Activated CD8-positive, alpha-beta T cell treated with anti-CD3 and anti-CD28 coated beads for 36 hours (primary cell): Measurements from ENCODE around the gene CFAP54. TPM values are rescaled to one million over a fixed set of nuclear protein-coding genes. Genes with fewer than 3 reads are reported as not detected.

Experiments
- ATAC-seq: fragments of 200-7000 bp; cut with Tn5 transposase; one replicate; pipeline ENCODE4 v1.10.0; 2021; ENCODE audit warnings: mild to moderate bottlenecking, moderate library complexity
- CTCF ChIA-PET: fragments of 350-600 bp; sonication (Branson Sonifier 250); formaldehyde crosslinking; loops from one replicate; lab custom pipeline; 2021; ENCODE audit warnings: antibody characterized with exemption; lab: Charles Lee
- POLR2A ChIA-PET: fragments of 350-600 bp; sonication (Branson Sonifier 250); formaldehyde crosslinking; loops from one replicate; lab custom pipeline; 2021; ENCODE audit warnings: antibody characterized with exemption; lab: Charles Lee
- DNase-seq: peaks from one replicate; pipeline ENCODE4 v3.0.0-alpha.2; 2020
- H3K27ac Mint-ChIP-seq: one replicate; pipeline ENCODE4 v1.8.0; 2021; ENCODE audit warnings: mild to moderate bottlenecking, mixed read lengths
- H3K27me3 Mint-ChIP-seq: one replicate; pipeline ENCODE4 v1.8.0; 2021; ENCODE audit warnings: mixed read lengths
- H3K36me3 Mint-ChIP-seq: one replicate; pipeline ENCODE4 v1.8.0; 2021; ENCODE audit warnings: low read depth, mixed read lengths
- H3K4me1 Mint-ChIP-seq: one replicate; pipeline ENCODE4 v1.8.0; 2021; ENCODE audit warnings: low read depth, mixed read lengths
- H3K4me3 Mint-ChIP-seq: one replicate; pipeline ENCODE4 v1.8.0; 2021; ENCODE audit warnings: mild to moderate bottlenecking, moderate library complexity, mixed read lengths
- H3K9me3 Mint-ChIP-seq: one replicate; pipeline ENCODE4 v1.8.0; 2021; ENCODE audit warnings: mixed read lengths
- CTCF ChIP-seq: fragments of 200-600 bp; IDR thresholded peaks from one replicate; pipeline ENCODE4 v1.8.0; 2022; ENCODE audit warnings: antibody characterized with exemption, mild to moderate bottlenecking
- intact Hi-C: fragments of 100-400 bp; cut with micrococcal nuclease; formaldehyde crosslinking; loops from one replicate; pipeline ENCODE4 v1.10.0; 2022
- total RNA-seq, 2 experiments: library from RNA; stranded (reverse); gene quantifications; one replicate each; pipeline ENCODE4 v1.2.3, GENCODE V29; 2021

CFAP54 gene
- total RNA-seq, 2 experiments from 2014 or later, result 0.38 to 0.45 TPM

DNA sequence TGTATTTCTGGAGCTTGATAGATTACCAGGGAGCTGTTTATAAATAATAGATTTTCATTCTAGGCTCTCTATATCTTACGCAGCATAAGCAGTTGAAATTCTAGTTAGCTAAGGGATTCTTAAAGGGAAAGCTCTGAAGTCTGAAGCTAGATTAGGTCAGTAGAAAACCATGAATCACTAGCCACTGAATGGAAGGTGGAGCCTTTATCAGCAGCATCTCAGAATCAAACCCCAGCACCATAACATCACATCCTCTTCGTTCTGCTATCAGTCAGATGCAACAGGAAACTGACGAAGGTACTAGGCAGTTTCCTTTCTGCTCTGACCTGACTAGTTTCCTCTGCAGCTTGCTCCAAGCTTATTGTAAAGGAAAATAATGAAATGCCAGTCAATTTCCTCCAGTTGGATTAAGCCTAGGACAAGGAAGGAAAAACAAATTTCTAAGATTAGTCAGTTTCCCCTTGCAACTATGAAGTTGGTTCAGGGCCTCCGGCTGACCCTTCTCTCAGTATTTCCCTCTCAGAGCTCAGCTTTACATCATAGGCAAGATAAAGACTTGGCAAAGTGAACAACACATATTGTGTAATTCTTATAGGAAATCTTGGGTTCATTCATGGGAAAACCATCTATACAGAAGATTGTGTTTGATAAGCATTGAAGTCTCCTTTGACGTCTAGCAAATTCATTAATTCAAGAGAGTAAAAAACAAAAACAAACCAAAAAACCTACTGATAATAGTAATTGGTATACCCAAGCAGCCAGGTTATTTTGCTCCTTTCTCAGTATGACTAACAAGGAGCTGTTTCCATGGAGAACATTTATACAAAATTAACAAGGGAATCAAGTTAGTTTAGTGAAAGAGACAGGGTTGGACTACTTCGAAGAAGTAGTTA lies 43.4 kb upstream of the CFAP54 start:
- Mint-ChIP-seq H3K27ac (peak overlapping the region; percentile 97), H3K4me1 (peaks cover 41% of the 10 kb centered on the region), H3K4me3 (peak overlapping the region; percentile 61), H3K9me3 (peaks cover 2% of the 10 kb centered on the region), H3K36me3 (peaks cover 5% of the 10 kb centered on the region), H3K27me3 (no peaks in the 10 kb centered on the region)
- DNase-seq (peak; percentile 75), ATAC-seq (peak; percentile 97)
- TF ChIP-seq CTCF, result no peak
- intact Hi-C loops, result loop anchor here (5.0 kb wide), 1 partner anchor 44 kb away; the partner anchor contains the start of gene CDK17
- POLR2A ChIA-PET, result interaction anchor here (0.6 to 2.0 kb wide), 9 partner anchors 9 to 387 kb away, joined by 3 to 9 read pairs (median 5); partner anchors contain the start of gene CDK17
- CTCF ChIA-PET, result interaction anchor here (0.7 to 4.2 kb wide), 12 partner anchors 10 to 236 kb away, joined by 3 to 30 read pairs (median 6); partner anchors contain the start of genes CDK17 and CFAP54

- DNase-seq (no peak), ATAC-seq (no peak)
- CTCF ChIA-PET, result interaction anchor here (2.5 to 4.2 kb wide), 4 partner anchors 30 to 69 kb away, joined by 9 to 30 read pairs (median 14); partner anchors contain the start of genes CDK17 and CFAP54
- no peak for TF ChIP-seq CTCF
- Mint-ChIP-seq H3K4me1 (peaks cover 32% of the 10 kb centered on the region), H3K27me3 (no peaks in the 10 kb centered on the region), H3K36me3 (peaks cover 5% of the 10 kb centered on the region), H3K27ac (no peak overlapping the region), H3K4me3 (no peak overlapping the region), H3K9me3 (peaks cover 2% of the 10 kb centered on the region)
- POLR2A ChIA-PET, result interaction anchor here (1.5 kb wide), 1 partner anchor 48 kb away, joined by 5 read pairs; the partner anchor contains the start of gene CDK17
- intact Hi-C loops, result loop anchor here (5.0 kb wide), 1 partner anchor 45 kb away; the partner anchor contains the start of gene CDK17
Observed at GRCh38 chr12:96447256-96447655, 42.1 kb upstream of the CFAP54 start.

DNA sequence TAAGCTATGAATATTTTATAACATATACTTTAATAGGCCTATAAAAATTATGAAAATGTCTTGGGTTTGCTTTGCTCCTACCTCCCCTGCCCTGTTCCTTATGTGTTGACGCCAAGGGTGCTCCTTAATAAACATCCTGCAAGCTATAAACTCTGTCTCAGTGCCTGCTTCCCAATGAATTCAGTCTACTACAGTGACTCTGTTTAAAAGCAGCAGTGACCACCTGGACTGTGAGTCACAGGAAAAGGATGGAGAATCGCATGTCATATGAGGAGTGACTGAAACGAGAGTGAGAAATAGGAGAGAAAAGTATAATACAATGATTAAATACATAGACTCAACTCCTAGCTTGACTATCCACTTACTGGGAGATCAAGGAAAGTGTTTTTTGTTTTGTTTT lies 41.1 kb upstream of the CFAP54 start:
- ChIA-PET CTCF (interaction anchor here (1.3 to 4.2 kb wide), 2 partner anchors 10 to 48 kb away, joined by 4 to 30 read pairs; partner anchors contain the start of gene CDK17), POLR2A (interaction anchor here (1.5 kb wide), 1 partner anchor 49 kb away, joined by 5 read pairs; the partner anchor contains the start of gene CDK17)
- no peaks in the 10 kb centered on the region for H3K9me3 Mint-ChIP-seq
- H3K4me1 Mint-ChIP-seq, result peaks cover 26% of the 10 kb centered on the region
- no peaks in the 10 kb centered on the region for H3K36me3 Mint-ChIP-seq
- H3K27ac Mint-ChIP-seq, result no peak overlapping the region
- DNase-seq (no peak), ATAC-seq (no peak)
- H3K27me3 Mint-ChIP-seq, result no peaks in the 10 kb centered on the region
- no peak for TF ChIP-seq CTCF
- H3K4me3 Mint-ChIP-seq, result no peak overlapping the region
- intact Hi-C loops, result loop anchor here (5.0 kb wide), 1 partner anchor 46 kb away; the partner anchor contains the start of gene CDK17

DNA sequence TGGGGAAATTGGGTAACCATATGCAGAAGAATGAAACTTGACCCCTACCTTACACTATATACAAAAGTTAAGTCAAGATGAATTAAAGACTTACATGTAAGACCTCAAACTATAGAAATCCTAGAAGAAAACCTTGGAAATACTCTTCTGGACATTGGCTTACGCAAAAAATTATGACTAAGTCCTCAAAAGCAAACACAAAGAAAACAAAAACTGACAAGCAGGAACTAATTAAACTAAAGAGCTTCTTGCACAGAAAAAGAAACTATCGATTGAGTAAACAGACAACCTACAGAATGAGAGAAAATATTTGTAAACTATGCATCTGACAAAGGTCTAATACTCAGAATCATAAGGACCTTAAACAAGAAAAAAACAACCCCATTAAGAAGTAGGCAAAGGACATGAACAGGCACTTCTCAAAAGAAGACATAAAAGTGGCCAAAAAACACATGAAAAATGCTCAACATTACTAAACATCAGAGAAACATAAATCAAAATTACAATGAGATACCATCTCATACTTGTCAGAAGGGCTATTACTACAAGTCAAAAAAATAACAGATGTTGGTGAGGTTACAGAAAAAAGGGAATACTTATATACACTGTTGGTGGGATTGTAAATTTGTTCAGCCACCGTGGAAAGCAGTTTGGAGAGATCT lies 37.0 kb upstream of the CFAP54 start:
- intact Hi-C loops, result no loop called here
- no peak for ATAC-seq
- Mint-ChIP-seq H3K4me1 (peaks cover 9% of the 10 kb centered on the region), H3K36me3 (no peaks in the 10 kb centered on the region), H3K4me3 (no peak overlapping the region), H3K27me3 (no peaks in the 10 kb centered on the region), H3K27ac (no peak overlapping the region), H3K9me3 (no peaks in the 10 kb centered on the region)
- CTCF ChIA-PET, result interaction anchor here (1.2 kb wide), 1 partner anchor 9 kb away, joined by 3 read pairs; no protein-coding TSS in a partner anchor
- TF ChIP-seq CTCF, result no peak
- no peak for DNase-seq
- POLR2A ChIA-PET, result interaction anchor here (1.0 to 1.5 kb wide), 2 partner anchors 11 to 52 kb away, joined by 3 to 4 read pairs; no protein-coding TSS in a partner anchor
